Activated CD8-positive, alpha-beta T cell treated with anti-CD3 and anti-CD28 coated beads for 36 hours (primary cell): ENCODE results near the gene MRPL20. TPM values are rescaled to one million over a fixed set of nuclear protein-coding genes. Genes with fewer than 3 reads are reported as not detected.

ENCODE experiments used
- ATAC-seq: fragments of 200-7000 bp; cut with Tn5 transposase; one replicate; pipeline ENCODE4 v1.10.0; 2021; ENCODE audit warnings: mild to moderate bottlenecking, moderate library complexity
- CTCF ChIA-PET: fragments of 350-600 bp; sonication (Branson Sonifier 250); formaldehyde crosslinking; loops from one replicate; lab custom pipeline; 2021; ENCODE audit warnings: antibody characterized with exemption; lab: Charles Lee
- POLR2A ChIA-PET: fragments of 350-600 bp; sonication (Branson Sonifier 250); formaldehyde crosslinking; loops from one replicate; lab custom pipeline; 2021; ENCODE audit warnings: antibody characterized with exemption; lab: Charles Lee
- DNase-seq: peaks from one replicate; pipeline ENCODE4 v3.0.0-alpha.2; 2020
- H3K27ac Mint-ChIP-seq: one replicate; pipeline ENCODE4 v1.8.0; 2021; ENCODE audit warnings: mild to moderate bottlenecking, mixed read lengths
- H3K27me3 Mint-ChIP-seq: one replicate; pipeline ENCODE4 v1.8.0; 2021; ENCODE audit warnings: mixed read lengths
- H3K36me3 Mint-ChIP-seq: one replicate; pipeline ENCODE4 v1.8.0; 2021; ENCODE audit warnings: low read depth, mixed read lengths
- H3K4me1 Mint-ChIP-seq: one replicate; pipeline ENCODE4 v1.8.0; 2021; ENCODE audit warnings: low read depth, mixed read lengths
- H3K4me3 Mint-ChIP-seq: one replicate; pipeline ENCODE4 v1.8.0; 2021; ENCODE audit warnings: mild to moderate bottlenecking, moderate library complexity, mixed read lengths
- H3K9me3 Mint-ChIP-seq: one replicate; pipeline ENCODE4 v1.8.0; 2021; ENCODE audit warnings: mixed read lengths
- intact Hi-C: fragments of 100-400 bp; cut with micrococcal nuclease; formaldehyde crosslinking; loops from one replicate; pipeline ENCODE4 v1.10.0; 2022
- total RNA-seq, 2 experiments: library from RNA; stranded (reverse); gene quantifications; one replicate each; pipeline ENCODE4 v1.2.3, GENCODE V29; 2021
- TF ChIP-seq, protein P1 (sequence below): fragments of 200-600 bp; IDR thresholded peaks from one replicate; pipeline ENCODE4 v1.8.0; 2022; ENCODE audit warnings: antibody characterized with exemption, mild to moderate bottlenecking

Gene MRPL20
- total RNA-seq, 2 experiments from 2014 or later, result 127 to 129 TPM

DNA sequence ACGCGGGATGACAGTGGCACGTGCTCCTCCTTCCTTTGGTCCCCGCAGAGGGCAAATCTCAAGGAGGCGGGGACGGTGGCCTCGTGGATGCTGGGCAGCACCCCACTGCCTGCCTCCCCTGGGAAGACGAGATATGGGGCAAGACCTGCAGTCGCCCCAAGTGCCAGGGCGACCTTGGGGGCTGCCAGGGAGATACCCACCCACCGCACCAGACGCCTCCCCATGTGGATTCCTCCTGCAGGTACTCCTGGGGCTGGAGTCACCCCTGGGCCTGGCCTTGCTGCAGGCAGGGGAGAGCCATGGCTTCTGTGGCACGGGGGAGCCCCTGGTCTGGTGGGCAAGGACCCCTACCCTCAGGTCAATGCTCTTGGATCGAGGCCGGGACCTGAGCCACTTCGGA lies 26.2 kb downstream of the MRPL20 start:
- CTCF ChIA-PET, result no interaction called here
- Mint-ChIP-seq H3K9me3 (no peaks in the 10 kb centered on the region), H3K36me3 (peaks cover 2% of the 10 kb centered on the region), H3K4me1 (peaks cover 4% of the 10 kb centered on the region), H3K27me3 (no peaks in the 10 kb centered on the region), H3K27ac (no peak overlapping the region), H3K4me3 (no peak overlapping the region)
- TF ChIP-seq, protein P1, sequence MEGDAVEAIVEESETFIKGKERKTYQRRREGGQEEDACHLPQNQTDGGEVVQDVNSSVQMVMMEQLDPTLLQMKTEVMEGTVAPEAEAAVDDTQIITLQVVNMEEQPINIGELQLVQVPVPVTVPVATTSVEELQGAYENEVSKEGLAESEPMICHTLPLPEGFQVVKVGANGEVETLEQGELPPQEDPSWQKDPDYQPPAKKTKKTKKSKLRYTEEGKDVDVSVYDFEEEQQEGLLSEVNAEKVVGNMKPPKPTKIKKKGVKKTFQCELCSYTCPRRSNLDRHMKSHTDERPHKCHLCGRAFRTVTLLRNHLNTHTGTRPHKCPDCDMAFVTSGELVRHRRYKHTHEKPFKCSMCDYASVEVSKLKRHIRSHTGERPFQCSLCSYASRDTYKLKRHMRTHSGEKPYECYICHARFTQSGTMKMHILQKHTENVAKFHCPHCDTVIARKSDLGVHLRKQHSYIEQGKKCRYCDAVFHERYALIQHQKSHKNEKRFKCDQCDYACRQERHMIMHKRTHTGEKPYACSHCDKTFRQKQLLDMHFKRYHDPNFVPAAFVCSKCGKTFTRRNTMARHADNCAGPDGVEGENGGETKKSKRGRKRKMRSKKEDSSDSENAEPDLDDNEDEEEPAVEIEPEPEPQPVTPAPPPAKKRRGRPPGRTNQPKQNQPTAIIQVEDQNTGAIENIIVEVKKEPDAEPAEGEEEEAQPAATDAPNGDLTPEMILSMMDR, result no peak
- ATAC-seq (no peak), DNase-seq (no peak)
- POLR2A ChIA-PET, result interaction anchor here (1.1 to 1.4 kb wide), 3 partner anchors 11 to 19 kb away, joined by 3 to 4 read pairs (median 3); no protein-coding TSS in a partner anchor
- intact Hi-C loops, result no loop called here

DNA sequence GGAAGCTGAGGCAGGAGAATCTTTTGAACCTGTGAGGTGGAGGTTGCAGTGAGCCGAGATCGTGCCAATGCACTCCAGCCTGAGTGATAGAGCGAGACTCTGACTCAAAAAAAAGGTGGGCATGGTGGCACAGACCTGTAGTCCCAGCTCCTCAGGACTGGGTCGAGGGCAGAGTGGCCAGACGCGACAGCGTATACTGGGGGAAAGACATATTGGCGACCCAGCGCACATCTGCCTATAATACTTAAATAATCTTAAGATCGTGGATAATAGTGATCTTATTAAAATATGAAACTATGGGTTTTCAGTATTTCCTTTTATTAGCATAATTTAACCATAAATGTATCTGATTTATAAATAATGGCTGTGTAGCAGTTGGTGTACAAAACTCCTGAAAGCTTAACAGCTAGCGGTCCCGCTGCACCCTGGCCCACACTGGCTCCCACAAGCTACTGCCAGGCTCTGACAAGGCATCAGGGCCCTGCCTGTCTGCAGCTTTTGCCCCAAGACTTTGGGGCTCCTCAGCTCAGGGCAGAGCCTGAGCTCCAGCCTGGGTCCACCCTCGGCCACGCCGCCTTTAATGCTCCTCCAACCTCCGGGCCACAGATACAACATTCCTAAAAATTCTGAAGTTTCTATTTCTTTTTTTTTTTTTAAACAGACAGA lies 29.4 kb downstream of the MRPL20 start:
- no peaks in the 10 kb centered on the region for H3K9me3 Mint-ChIP-seq
- TF ChIP-seq, protein P1, result no peak
- peaks cover 9% of the 10 kb centered on the region for H3K36me3 Mint-ChIP-seq
- ChIA-PET CTCF (interaction anchor here (1.5 to 1.8 kb wide), 3 partner anchors 22 to 255 kb away, joined by 3 to 6 read pairs (median 6); partner anchors contain the start of gene CCNL2), POLR2A (interaction anchor here (1.1 to 1.2 kb wide), 2 partner anchors 12 to 22 kb away, joined by 3 to 4 read pairs; partner anchors contain the start of gene CCNL2)
- H3K4me3 Mint-ChIP-seq, result no peak overlapping the region
- no peak overlapping the region for H3K27ac Mint-ChIP-seq
- ATAC-seq, result no peak
- H3K4me1 Mint-ChIP-seq, result peaks cover 15% of the 10 kb centered on the region
- intact Hi-C loops, result no loop called here
- H3K27me3 Mint-ChIP-seq, result no peaks in the 10 kb centered on the region
- no peak for DNase-seq

DNA sequence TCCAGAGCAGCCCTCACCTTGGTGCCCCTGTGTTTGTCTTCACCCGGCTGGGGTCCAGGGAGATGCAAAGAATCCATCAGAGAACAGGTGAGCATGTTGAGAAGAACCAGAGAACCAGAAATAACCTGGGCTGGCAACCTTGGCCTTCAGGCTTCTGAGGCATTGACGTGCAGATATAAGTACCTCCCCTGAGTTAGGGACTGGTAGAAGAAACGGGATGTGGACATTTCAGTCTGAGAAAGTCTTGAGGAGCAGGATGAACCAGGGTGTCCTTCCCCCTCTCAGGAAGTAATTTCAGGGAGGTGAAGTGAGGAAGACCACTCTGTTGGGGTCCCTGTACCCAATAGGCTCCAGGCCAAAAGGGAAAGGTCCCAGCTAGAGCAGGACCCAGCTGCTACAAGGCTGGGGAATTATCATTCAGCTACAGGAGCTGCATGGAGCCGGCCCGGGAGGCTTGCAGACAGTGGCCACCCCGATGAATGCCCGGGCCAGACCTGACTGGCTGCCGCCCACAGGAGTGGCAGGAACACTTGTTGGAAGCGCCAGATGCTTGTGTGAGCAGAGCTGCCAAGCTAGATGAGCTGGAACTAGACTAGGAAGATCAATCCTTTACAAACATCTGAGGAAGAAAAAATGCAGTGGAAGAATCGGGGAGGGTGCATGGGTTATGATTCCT lies 30.4 kb downstream of the MRPL20 start:
- H3K36me3 Mint-ChIP-seq, result peaks cover 9% of the 10 kb centered on the region
- ChIA-PET POLR2A (interaction anchor here (1.2 to 3.1 kb wide), 2 partner anchors 23 kb away, joined by 4 to 24 read pairs; partner anchors contain the start of gene CCNL2), CTCF (no interaction called here)
- H3K4me3 Mint-ChIP-seq, result peak overlapping the region; percentile 86
- no peak for ATAC-seq
- H3K27me3 Mint-ChIP-seq, result no peaks in the 10 kb centered on the region
- peak overlapping the region; percentile 43 for H3K27ac Mint-ChIP-seq
- DNase-seq, result no peak
- H3K4me1 Mint-ChIP-seq, result peaks cover 21% of the 10 kb centered on the region
- TF ChIP-seq, protein P1, result no peak
- intact Hi-C loops, result no loop called here
- H3K9me3 Mint-ChIP-seq, result no peaks in the 10 kb centered on the region

DNA sequence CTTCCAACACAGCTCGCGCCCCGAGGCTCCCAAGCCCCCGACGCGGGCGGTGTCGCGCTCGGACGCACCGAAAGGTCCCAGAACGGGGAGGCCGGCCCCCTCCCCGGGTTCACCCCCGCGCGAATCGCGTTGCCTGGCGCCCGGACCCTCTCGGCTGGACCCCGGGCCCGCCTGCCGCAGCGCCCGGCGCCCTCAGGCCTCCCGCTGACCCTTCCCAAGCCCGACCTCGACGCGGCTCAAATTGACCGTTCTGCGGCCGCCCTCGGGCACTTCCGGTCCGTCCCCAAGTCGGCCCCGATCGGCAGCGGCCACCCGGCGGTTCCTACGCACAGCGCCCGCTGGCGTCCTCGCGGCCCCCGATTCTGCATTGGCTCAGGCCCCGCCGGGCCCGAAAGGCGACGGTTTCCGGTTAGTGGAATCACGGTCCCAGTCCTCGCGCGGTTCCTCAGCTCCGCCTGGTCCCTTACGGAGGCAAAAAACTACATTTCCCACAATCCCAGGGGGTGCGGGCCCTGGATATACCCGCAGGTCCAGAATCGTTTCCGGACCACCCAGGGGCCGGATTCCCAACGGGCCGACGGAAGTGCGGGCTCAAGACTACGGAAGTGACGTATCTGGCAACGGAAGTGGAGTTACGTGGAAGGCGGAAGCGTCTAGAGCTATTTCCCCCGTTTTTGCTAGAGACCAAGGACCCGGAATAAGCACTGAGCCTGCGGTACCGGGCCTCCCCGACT lies 32.0 kb downstream of the MRPL20 start, which contains the start of gene AURKAIP1:
AURKAIP1 (minus strand) TSS at position 279 of the 734 bp plus-strand sequence. CDS start 451 bp downstream, outside the sequence.
- Mint-ChIP-seq H3K27me3 (no peaks in the 10 kb centered on the region), H3K4me3 (peak within 1 kb of the TSS; percentile 86), H3K27ac (peak within 1 kb of the TSS; percentile 96), H3K9me3 (no peaks in the 10 kb centered on the region), H3K4me1 (peaks cover 31% of the 10 kb centered on the region), H3K36me3 (peaks cover 9% of the 10 kb centered on the region)
- ChIA-PET POLR2A (interaction anchor here (0.6 to 3.1 kb wide), 13 partner anchors 11 to 362 kb away, joined by 3 to 24 read pairs (median 4); partner anchors contain the start of genes CCNL2, ISG15 and MRPL20), CTCF (interaction anchor here (1.0 to 2.3 kb wide), 5 partner anchors 24 to 260 kb away, joined by 3 to 12 read pairs (median 4); partner anchors contain the start of gene CCNL2)
- intact Hi-C loops, result no loop called here
- ATAC-seq, result peak; percentile 91
- DNase-seq, result peak; percentile 99
- TF ChIP-seq, protein P1, result no peak
